Osteocyte (in vitro differentiated cells): ENCODE results near the gene RNF39. TPM values are rescaled to one million over a fixed set of nuclear protein-coding genes. Genes with fewer than 3 reads are reported as not detected.

Source experiments
- DNase-seq: peaks from one replicate; pipeline ENCODE4 v3.0.0; 2021; ENCODE audit warnings: mixed read lengths; ENCODE audit not compliant: unreplicated experiment; ENCODE audit errors: extremely low spot score
- H3K27ac Mint-ChIP-seq: one replicate; pipeline ENCODE4 v1.8.0; 2021; ENCODE audit warnings: mild to moderate bottlenecking, mixed read lengths; ENCODE audit not compliant: unreplicated experiment
- H3K27me3 Mint-ChIP-seq: one replicate; pipeline ENCODE4 v1.8.0; 2021; ENCODE audit warnings: mixed read lengths; ENCODE audit not compliant: unreplicated experiment
- H3K36me3 Mint-ChIP-seq: one replicate; pipeline ENCODE4 v1.8.0; 2021; ENCODE audit warnings: mixed read lengths; ENCODE audit not compliant: unreplicated experiment
- H3K4me1 Mint-ChIP-seq: one replicate; pipeline ENCODE4 v1.8.0; 2021; ENCODE audit warnings: mixed read lengths; ENCODE audit not compliant: unreplicated experiment
- H3K4me3 Mint-ChIP-seq: one replicate; pipeline ENCODE4 v1.8.0; 2021; ENCODE audit warnings: mild to moderate bottlenecking, moderate library complexity, mixed read lengths; ENCODE audit not compliant: unreplicated experiment
- H3K9me3 Mint-ChIP-seq: one replicate; pipeline ENCODE4 v1.8.0; 2021; ENCODE audit warnings: mixed read lengths; ENCODE audit not compliant: unreplicated experiment
- total RNA-seq: library from RNA; stranded (reverse); gene quantifications from 2 replicates; pipeline ENCODE4 v1.2.1, GENCODE V29; 2021
- TF ChIP-seq, protein P1 (sequence below): fragments of 200-600 bp; sonication (generic); IDR thresholded peaks from 2 replicates; pipeline ENCODE4 v1.5.0; 2021; ENCODE audit warnings: antibody characterized with exemption, mild to moderate bottlenecking, moderate library complexity

The RNF39 gene
- total RNA-seq, 1 donor from 2014 or later = not detected

DNA sequence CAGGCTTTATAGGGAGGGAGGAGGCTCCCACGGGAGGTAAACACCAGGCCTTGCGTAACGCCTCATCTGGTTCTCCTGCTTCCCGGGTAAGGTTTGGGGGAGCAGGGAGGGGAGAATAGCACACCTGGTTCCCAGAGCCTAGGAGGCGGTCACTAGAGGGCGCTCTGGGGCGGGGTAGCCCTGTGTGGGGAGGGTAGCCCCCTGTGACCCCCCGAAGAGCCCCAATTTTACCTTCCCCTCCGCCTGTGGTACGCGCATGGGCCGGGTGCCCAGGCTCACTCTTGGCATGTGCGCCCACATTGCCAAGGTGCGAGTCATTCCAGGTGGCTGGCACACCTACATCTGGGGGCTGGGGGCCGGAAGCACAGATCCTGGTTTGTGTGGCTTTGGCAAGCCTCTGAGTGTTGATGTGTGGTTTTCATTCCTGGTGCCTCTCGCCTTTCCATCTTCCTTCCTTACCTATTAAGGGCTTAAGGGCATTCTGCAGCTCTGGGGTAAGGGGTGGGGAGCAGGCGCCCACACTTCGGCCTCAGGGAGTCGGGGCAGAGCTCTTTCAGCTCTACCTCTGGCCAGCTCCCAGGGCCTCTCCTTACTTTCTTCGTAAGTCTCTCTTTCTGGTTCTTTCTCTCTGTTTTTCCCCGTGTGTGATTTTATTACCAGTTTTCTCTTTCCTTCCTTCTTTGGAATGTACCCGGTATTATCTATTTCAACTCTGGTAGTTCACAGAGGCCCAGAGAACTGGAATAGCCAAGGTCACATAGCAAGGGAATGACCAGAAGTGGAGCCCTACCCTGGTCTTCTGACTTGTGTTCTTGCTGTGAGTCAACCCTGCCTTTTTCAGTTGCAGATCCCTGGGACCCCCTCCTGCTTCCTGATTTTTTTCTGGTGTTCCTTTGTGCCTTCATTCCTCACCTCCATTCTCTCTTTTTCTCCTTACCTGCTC, 492 bp upstream of the RNF39 start:
- no peak for DNase-seq
- H3K4me1 Mint-ChIP-seq = peaks cover 31% of the 10 kb centered on the region
- H3K36me3 Mint-ChIP-seq = peaks cover 12% of the 10 kb centered on the region
- TF ChIP-seq, protein P1, sequence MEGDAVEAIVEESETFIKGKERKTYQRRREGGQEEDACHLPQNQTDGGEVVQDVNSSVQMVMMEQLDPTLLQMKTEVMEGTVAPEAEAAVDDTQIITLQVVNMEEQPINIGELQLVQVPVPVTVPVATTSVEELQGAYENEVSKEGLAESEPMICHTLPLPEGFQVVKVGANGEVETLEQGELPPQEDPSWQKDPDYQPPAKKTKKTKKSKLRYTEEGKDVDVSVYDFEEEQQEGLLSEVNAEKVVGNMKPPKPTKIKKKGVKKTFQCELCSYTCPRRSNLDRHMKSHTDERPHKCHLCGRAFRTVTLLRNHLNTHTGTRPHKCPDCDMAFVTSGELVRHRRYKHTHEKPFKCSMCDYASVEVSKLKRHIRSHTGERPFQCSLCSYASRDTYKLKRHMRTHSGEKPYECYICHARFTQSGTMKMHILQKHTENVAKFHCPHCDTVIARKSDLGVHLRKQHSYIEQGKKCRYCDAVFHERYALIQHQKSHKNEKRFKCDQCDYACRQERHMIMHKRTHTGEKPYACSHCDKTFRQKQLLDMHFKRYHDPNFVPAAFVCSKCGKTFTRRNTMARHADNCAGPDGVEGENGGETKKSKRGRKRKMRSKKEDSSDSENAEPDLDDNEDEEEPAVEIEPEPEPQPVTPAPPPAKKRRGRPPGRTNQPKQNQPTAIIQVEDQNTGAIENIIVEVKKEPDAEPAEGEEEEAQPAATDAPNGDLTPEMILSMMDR = peak; percentile 53
- H3K9me3 Mint-ChIP-seq = no peaks in the 10 kb centered on the region
- no peak overlapping the region for H3K27ac Mint-ChIP-seq
- peak overlapping the region; percentile 39 for H3K4me3 Mint-ChIP-seq
- peaks cover 84% of the 10 kb centered on the region for H3K27me3 Mint-ChIP-seq

- TF ChIP-seq, protein P1 = no peak
- Mint-ChIP-seq H3K4me3 (peak overlapping the region; percentile 66), H3K27me3 (peaks cover 89% of the 10 kb centered on the region), H3K9me3 (no peaks in the 10 kb centered on the region), H3K27ac (no peak overlapping the region), H3K36me3 (peaks cover 26% of the 10 kb centered on the region), H3K4me1 (peaks cover 36% of the 10 kb centered on the region)
- DNase-seq = no peak
These were observed 1.1 kb downstream of the RNF39 start for GRCh38 chr6:30074331-30075093.

- no peak for DNase-seq
- H3K4me3 Mint-ChIP-seq = peak overlapping the region; percentile 66
- H3K27me3 Mint-ChIP-seq = peaks cover 81% of the 10 kb centered on the region
- peaks cover 30% of the 10 kb centered on the region for H3K36me3 Mint-ChIP-seq
- H3K27ac Mint-ChIP-seq = no peak overlapping the region
- peaks cover 36% of the 10 kb centered on the region for H3K4me1 Mint-ChIP-seq
- no peaks in the 10 kb centered on the region for H3K9me3 Mint-ChIP-seq
- TF ChIP-seq, protein P1 = no peak
These were observed 1.9 kb downstream of the RNF39 start for GRCh38 chr6:30073489-30074235.

GRCh38 chr6:30071858-30072257, 3.7 kb downstream of the RNF39 start:
- TF ChIP-seq, protein P1 = no peak
- Mint-ChIP-seq H3K9me3 (no peaks in the 10 kb centered on the region), H3K4me3 (no peak overlapping the region), H3K27ac (no peak overlapping the region), H3K4me1 (peaks cover 47% of the 10 kb centered on the region), H3K36me3 (peaks cover 32% of the 10 kb centered on the region), H3K27me3 (peaks cover 66% of the 10 kb centered on the region)
- no peak for DNase-seq
